HepG2 (cell line): ENCODE measurements around the gene MADD. TPM values are rescaled to one million over a fixed set of nuclear protein-coding genes. Genes with fewer than 3 reads are reported as not detected.

ENCODE experiments used
- ATAC-seq: fragments of 200-7000 bp; cut with Tn5 transposase; 3 replicates; pipeline ENCODE4 v1.9.1; 2020; ENCODE audit warnings: mild to moderate bottlenecking, moderate library complexity
- BruUV-seq: library from RNA; stranded (reverse); fragments of 400-500 nt; replicated peaks from 2 replicates; lab custom pipeline; 2021; lab: Mats Ljungman, UMichigan
- CTCF ChIA-PET: fragments of 300-600 bp; formaldehyde crosslinking; extraction: SDS; loops from one replicate; lab custom pipeline; 2021; ENCODE audit warnings: low total read pairs, inconsistent platforms, low intra/inter-chr PET ratio; lab: Yijun Ruan, JAX
- POLR2A ChIA-PET: fragments of 350-600 bp; sonication (Branson Sonifier 250); formaldehyde crosslinking; loops from one replicate; lab custom pipeline; 2020; ENCODE audit warnings: antibody characterized with exemption, inconsistent platforms; lab: Yijun Ruan, JAX
- DNase-seq: peaks from one replicate; pipeline ENCODE4 v3.0.0-alpha.2; 2015; ENCODE audit warnings: low spot score
- FAIRE-seq: peaks from 3 replicates; lab custom pipeline; 2011; peaks lifted over from hg19 to GRCh38; lab: Jason Lieb, UNC
- H2AFZ ChIP-seq: one replicate; pipeline ENCODE4 v1.6.1; 2011; ENCODE audit warnings: low read length, inconsistent platforms
- H3K27ac ChIP-seq: fragments of 300-600 bp; 3 replicates; pipeline ENCODE4 v1.8.0; 2011; ENCODE audit warnings: mixed run types, mild to moderate bottlenecking, mixed read lengths, low read length, inconsistent platforms; ENCODE audit not compliant: insufficient read depth; ENCODE audit errors: extremely low read length
- H3K27me3 ChIP-seq, 2 experiments: fragments of 200-600 bp in 1 of 2; 2 replicates in 1 of 2; 3 replicates in 1 of 2; pipeline versions ENCODE4 v1.6.0 to v1.8.0; 2011; ENCODE audit warnings: low read length in 2 of 2, mild to moderate bottlenecking in 2 of 2, moderate library complexity in 2 of 2, inconsistent platforms in 1 of 2; ENCODE audit not compliant: insufficient read depth in 2 of 2, control insufficient read depth in 1 of 2
- H3K36me3 ChIP-seq, 2 experiments: fragments of 200-600 bp in 1 of 2; replicated peaks in 1 of 2; 2 replicates in 1 of 2; 3 replicates in 1 of 2; pipeline versions ENCODE4 v1.5.1 to v1.8.0; 2011; ENCODE audit warnings: low read length in 2 of 2, inconsistent platforms in 1 of 2; ENCODE audit not compliant: insufficient read depth in 2 of 2, control insufficient read depth in 1 of 2
- H3K4me1 ChIP-seq: 2 replicates; pipeline ENCODE4 v1.5.1; 2012; ENCODE audit warnings: low read length, inconsistent platforms; ENCODE audit not compliant: insufficient read depth
- H3K4me2 ChIP-seq: 2 replicates; pipeline ENCODE4 v1.6.0; 2011; ENCODE audit warnings: low read depth, low read length, inconsistent platforms
- H3K4me3 ChIP-seq, 3 experiments: fragments of 200-600 bp in 1 of 3; sonication (generic), shearing (Covaris generic) in 1 of 3; replicated peaks in 1 of 3; 2 replicates each; pipeline ENCODE4 v1.5.1; 2011 to 2016; ENCODE audit warnings: low read length in 3 of 3, inconsistent platforms in 2 of 3, low read depth in 2 of 3, mild to moderate bottlenecking in 2 of 3, control low read depth in 1 of 3, mixed read lengths in 1 of 3; ENCODE audit not compliant: insufficient read depth in 1 of 3
- H3K79me2 ChIP-seq: one replicate; pipeline ENCODE4 v1.6.1; 2011; ENCODE audit warnings: low read length, inconsistent platforms; ENCODE audit not compliant: insufficient read depth
- H3K9ac ChIP-seq: 2 replicates; pipeline ENCODE4 v1.6.0; 2011; ENCODE audit warnings: mild to moderate bottlenecking, low read depth, low read length, inconsistent platforms; ENCODE audit not compliant: insufficient read depth
- H3K9me3 ChIP-seq: 2 replicates; pipeline ENCODE4 v1.5.1; 2012; ENCODE audit warnings: mild to moderate bottlenecking, low read length
- H4K20me1 ChIP-seq: 2 replicates; pipeline ENCODE4 v1.6.0; 2011; ENCODE audit warnings: inconsistent platforms, mild to moderate bottlenecking, low read length, moderate library complexity; ENCODE audit not compliant: insufficient read depth
- CREB1 ChIP-seq, 2 experiments: fragments of 450-650 bp in 1 of 2; IDR thresholded peaks; 2 replicates each; pipeline ENCODE4 v1.6.1; 2016 to 2017; ENCODE audit warnings: control low read depth in 1 of 2, mild to moderate bottlenecking in 1 of 2, missing compliant biosample characterization in 1 of 2, missing genetic modification characterization in 1 of 2
- TCF7L2 ChIP-seq: IDR thresholded peaks from 2 replicates; pipeline ENCODE4 v1.6.1; 2011; ENCODE audit warnings: mild to moderate bottlenecking, low read depth, low read length, moderate library complexity
- ZBTB2 ChIP-seq: sonication (generic); formaldehyde crosslinking; IDR thresholded peaks from 2 replicates; pipeline ENCODE4 v1.8.0; 2022; ENCODE audit warnings: low read depth, missing genetic modification reagents
- ZNF770 ChIP-seq: sonication (generic); formaldehyde crosslinking; IDR thresholded peaks from 2 replicates; pipeline ENCODE4 v1.5.0; 2020; ENCODE audit warnings: mild to moderate bottlenecking, missing genetic modification reagents
- WGBS: methylation state at CpG from one replicate; pipeline ENCODE4 v1.1.6; 2017; ENCODE audit warnings: low lambda C conversion rate; 5-methylcytosine and 5-hydroxymethylcytosine counted together
- in situ Hi-C: cut with HindIII; loops from 2 replicates; pipeline ENCODE4 v1.10.0; 2017; ENCODE audit warnings: low pct_unique_long_range_greater_than_20kb; ENCODE audit not compliant: extremely low pct_ligation_motif_present
- intact Hi-C: fragments of 100-400 bp; cut with micrococcal nuclease; formaldehyde crosslinking; loops from one replicate; pipeline ENCODE4 v1.10.0; 2022; ENCODE audit not compliant: unreplicated experiment
- polyA plus RNA-seq, 8 experiments: library from polyadenylated mRNA; depleted of rRNA in 3 of 8; stranded (reverse) in 7 of 8; unstranded in 1 of 8; fragments of >200 nt; fragmentation: Illumina TruSeq in 4 of 8; extraction: Trizol in 4 of 8; gene quantifications; 2 replicates each; pipeline versions ENCODE4 v1.2.1 to v1.2.3, GENCODE V29; 2011 to 2016; ENCODE audit warnings: low read depth in 4 of 8, missing spikeins in 1 of 8, mixed read lengths in 1 of 8; ENCODE audit not compliant: insufficient read depth in 1 of 8
- total RNA-seq, 5 experiments: library from RNA; depleted of rRNA; stranded (reverse); fragments of >200 nt; fragmentation: Illumina TruSeq; extraction: Trizol; gene quantifications; 2 replicates each; pipeline ENCODE4 v1.2.3, GENCODE V29; 2016; ENCODE audit warnings: low read depth in 1 of 5

Gene MADD
- total and polyA plus RNA-seq, 2 of the 13 experiments (the other 11 are each of a cell fraction or from before 2014, with no cell fraction given), result 18.0 to 29.2 TPM

GRCh38 chr11:47340980-47341775 lies 71.2 kb downstream of the MADD start:
- Histone ChIP-seq H3K9me3 (no peaks in the 10 kb centered on the region), H3K4me2 (no peak overlapping the region), H3K79me2 (no peaks in the 10 kb centered on the region), H4K20me1 (no peaks in the 10 kb centered on the region), H3K9ac (no peak overlapping the region), H3K36me3 (no peaks in the 10 kb centered on the region), H2AFZ (no peak overlapping the region), H3K4me1 (peaks cover 16% of the 10 kb centered on the region), H3K4me3 (no peak overlapping the region), H3K27ac (no peak overlapping the region), H3K27me3 (peaks cover 7 to 54% of the 10 kb centered on the region in 2 experiments; a peak in 4 of 5 replicates)
- 5% methylated on average over 10 of the region's 18 CpGs for WGBS
- TF ChIP-seq ZNF770 (peak; percentile 45; the same call in 1 of the 2 replicates), TCF7L2 (no peak), CREB1 (IDR thresholded peaks at IDR 0.05) (peak; percentile 40), CREB1 (CRISPR knock-in tag; IDR thresholded peaks at IDR 0.05) (no peak), ZBTB2 (CRISPR knock-in tag) (no peak)
- intact Hi-C loops, result no loop called here
- CTCF ChIA-PET, result no interaction called here
- in situ Hi-C loops, result no loop called here
- POLR2A ChIA-PET, result no interaction called here
- no TSS peak for BruUV-seq
- DNase-seq, result no peak
- ATAC-seq, result peak; percentile 42
- no peak for FAIRE-seq
